HG03565 (cell line): ENCODE results near the gene CEP164.
"Not testable (repeated sequence)": the region's sequence is repeated elsewhere in the genome, so short reads cannot be mapped to it uniquely, and the experiment has no call there.

ENCODE experiments used
- ATAC-seq: cut with Tn5 transposase; IDR thresholded peaks from one replicate; pipeline ENCODE4 v1.9.1; 2021; ENCODE audit warnings: mild to moderate bottlenecking, moderate library complexity; ENCODE audit not compliant: unreplicated experiment

The CEP164 gene

GRCh38 chr11:117303646-117304315, 23.9 kb upstream of the CEP164 start:
- ATAC-seq: no peak

GRCh38 chr11:117305145-117305544, 22.5 kb upstream of the CEP164 start:
- ATAC-seq: no peak

GRCh38 chr11:117309310-117309709, 18.3 kb upstream of the CEP164 start:
- no peak for ATAC-seq

GRCh38 chr11:117313091-117313490, 14.6 kb upstream of the CEP164 start:
- ATAC-seq: no peak

- no peak for ATAC-seq
These were observed 13.6 kb upstream of the CEP164 start for GRCh38 chr11:117313828-117314768.

- no peak for ATAC-seq
These were observed 12.8 kb upstream of the CEP164 start for GRCh38 chr11:117314840-117315239.

GRCh38 chr11:117315285-117316196, 12.1 kb upstream of the CEP164 start:
- no peak for ATAC-seq

GRCh38 chr11:117316197-117316961, 11.3 kb upstream of the CEP164 start, which contains the start of gene BACE1:
BACE1 (minus strand) TSS chr11:117316256; CDS start chr11:117315795, 461 bp downstream.
- ATAC-seq: no peak

GRCh38 chr11:117318738-117319137, 8.9 kb upstream of the CEP164 start:
- no peak for ATAC-seq

- ATAC-seq: no peak
These were observed 8.3 kb upstream of the CEP164 start for GRCh38 chr11:117319214-117319840.

- not testable (repeated sequence) for ATAC-seq
These were observed 443 bp upstream of the CEP164 start for GRCh38 chr11:117327255-117327566.

GRCh38 chr11:117328375-117329010, 839 bp downstream of the CEP164 start:
- ATAC-seq: no peak

- no peak for ATAC-seq
These were observed 5.2 kb downstream of the CEP164 start for GRCh38 chr11:117332843-117333242.

GRCh38 chr11:117333917-117334316, 6.3 kb downstream of the CEP164 start:
- no peak for ATAC-seq

GRCh38 chr11:117334896-117335295, 7.2 kb downstream of the CEP164 start:
- ATAC-seq: no peak

- ATAC-seq: no peak
These were observed 7.7 kb downstream of the CEP164 start for GRCh38 chr11:117335399-117335798.

- no peak for ATAC-seq
These were observed 9.4 kb downstream of the CEP164 start for GRCh38 chr11:117337076-117337475.

- no peak for ATAC-seq
These were observed 17.4 kb downstream of the CEP164 start for GRCh38 chr11:117345039-117345438.

- ATAC-seq: no peak
These were observed 26.9 kb downstream of the CEP164 start for GRCh38 chr11:117354550-117354949.
